A549 (cell line): ENCODE measurements around the gene SEC14L5. TPM values are rescaled to one million over a fixed set of nuclear protein-coding genes. Genes with fewer than 3 reads are reported as not detected.

ENCODE experiments used
- ATAC-seq, 2 experiments: fragments of 200-7000 bp in 1 of 2; fragments of >200 bp in 1 of 2; cut with Nextera tagmentation in 1 of 2; cut with Tn5 transposase in 1 of 2; 3 replicates each; pipeline versions ENCODE4 v1.8.0 to v1.9.1; 2018 to 2020; ENCODE audit warnings: mild to moderate bottlenecking in 1 of 2, moderate library complexity in 1 of 2
- CTCF ChIA-PET: fragments of 300-600 bp; sonication (Branson Sonifier 250); formaldehyde crosslinking; extraction: SDS; loops from one replicate; lab custom pipeline; 2021; ENCODE audit warnings: antibody characterized with exemption, inconsistent platforms; lab: Yijun Ruan, JAX
- POLR2A ChIA-PET: fragments of 350-600 bp; formaldehyde crosslinking; extraction: SDS; loops from one replicate; lab custom pipeline; 2021; ENCODE audit warnings: antibody characterized with exemption, inconsistent platforms; lab: Yijun Ruan, JAX
- DNase-seq, 2 experiments: peaks; one replicate each; pipeline versions ENCODE4 v3.0.0 to v3.0.0-alpha.2; 2011 to 2016; ENCODE audit warnings: low read depth in 1 of 2, low spot score in 1 of 2
- FAIRE-seq: peaks from 2 replicates; lab custom pipeline; 2011; peaks lifted over from hg19 to GRCh38; lab: Jason Lieb, UNC
- H3K27ac ChIP-seq, 2 experiments: fragments of >200 bp; sonication (Bioruptor Twin); formaldehyde crosslinking; 3 replicates each; pipeline ENCODE4 v1.5.1; 2016 to 2017
- H3K4me1 ChIP-seq: fragments of >200 bp; sonication (Bioruptor Twin); formaldehyde crosslinking; 3 replicates; pipeline ENCODE4 v1.6.1; 2016
- H3K4me2 ChIP-seq: fragments of >200 bp; sonication (Bioruptor Twin); formaldehyde crosslinking; 3 replicates; pipeline ENCODE4 v1.6.1; 2016
- H3K4me3 ChIP-seq: fragments of >200 bp; sonication (Bioruptor Twin); formaldehyde crosslinking; 3 replicates; pipeline ENCODE4 v1.5.1; 2016
- H3K9me3 ChIP-seq: fragments of >200 bp; sonication (Bioruptor Twin); formaldehyde crosslinking; 3 replicates; pipeline ENCODE4 v1.6.1; 2016
- CTCF ChIP-seq: fragments of >200 bp; sonication (Bioruptor Twin); formaldehyde crosslinking; IDR thresholded peaks from 3 replicates; pipeline ENCODE4 v1.5.1; 2016
- EHF ChIP-seq: fragments of 250-450 bp; sonication (Bioruptor Pico); IDR thresholded peaks from 2 replicates; pipeline ENCODE4 v1.5.0; 2020; ENCODE audit warnings: mild to moderate bottlenecking
- ELK1 ChIP-seq: fragments of 150-350 bp; IDR thresholded peaks from 2 replicates; pipeline ENCODE4 v1.6.1; 2014; ENCODE audit warnings: low read depth, mild to moderate bottlenecking, low read length
- EP300 ChIP-seq, 2 experiments: fragments of >200 bp; sonication (Bioruptor Twin); formaldehyde crosslinking; IDR thresholded peaks; 2 replicates in 1 of 2; 3 replicates in 1 of 2; pipeline ENCODE4 v1.6.1; 2016 to 2017
- ESRRA ChIP-seq: fragments of 150-350 bp; IDR thresholded peaks from 2 replicates; pipeline ENCODE4 v1.6.1; 2014; ENCODE audit warnings: mild to moderate bottlenecking, low read length, borderline replicate concordance
- FOSB ChIP-seq: fragments of 250-450 bp; sonication (Bioruptor Pico); IDR thresholded peaks from 2 replicates; pipeline ENCODE4 v1.5.0; 2020; ENCODE audit warnings: mild to moderate bottlenecking, moderate library complexity
- JUN ChIP-seq, 2 experiments: fragments of >200 bp; sonication (Bioruptor Twin); formaldehyde crosslinking; IDR thresholded peaks; 2 replicates in 1 of 2; 3 replicates in 1 of 2; pipeline ENCODE4 v1.6.1; 2016 to 2017
- RCOR1 ChIP-seq: fragments of 150-350 bp; IDR thresholded peaks from 2 replicates; pipeline ENCODE4 v1.6.1; 2014; ENCODE audit warnings: antibody characterized with exemption, low read length, low read depth
- REST ChIP-seq: fragments of 200-600 bp; sonication (generic); IDR thresholded peaks from 2 replicates; pipeline ENCODE4 v1.6.1; 2016; ENCODE audit warnings: antibody characterized with exemption, mild to moderate bottlenecking, moderate library complexity
- RFX5 ChIP-seq: fragments of 450-650 bp; IDR thresholded peaks from 2 replicates; pipeline ENCODE4 v1.7.1; 2014; ENCODE audit warnings: antibody characterized with exemption, mild to moderate bottlenecking, moderate library complexity
- ZC3H11A ChIP-seq: fragments of 450-650 bp; IDR thresholded peaks from 2 replicates; pipeline ENCODE4 v1.6.1; 2014; ENCODE audit warnings: antibody characterized with exemption, mild to moderate bottlenecking
- ZFP36 ChIP-seq: fragments of 450-650 bp; IDR thresholded peaks from 2 replicates; pipeline ENCODE4 v1.6.1; 2014; ENCODE audit warnings: borderline replicate concordance; ENCODE audit not compliant: partially characterized antibody
- WGBS: methylation state at CpG from one replicate; pipeline ENCODE4 v1.1.6; 2017; ENCODE audit errors: missing lambda C conversion rate; 5-methylcytosine and 5-hydroxymethylcytosine counted together
- polyA plus RNA-seq, 4 experiments: library from polyadenylated mRNA; depleted of rRNA in 3 of 4; stranded (reverse); fragments of >200 nt; fragmentation: RNase III in 1 of 4; extraction: RNeasy Plus Mini Kit Qiagen cat#74134 plus additional on column Dnase treatment in 1 of 4; gene quantifications; 2 replicates in 3 of 4; 3 replicates in 1 of 4; pipeline ENCODE4 v1.2.3, GENCODE V29; 2011 to 2017
- TF ChIP-seq, protein P1 (sequence below): IDR thresholded peaks from 2 replicates; pipeline ENCODE4 v1.6.1; 2012; ENCODE audit warnings: low read depth, borderline replicate concordance

The SEC14L5 gene
- polyA plus RNA-seq, 2 of the 4 experiments (the other 2 are of a cell fraction): 0.03 to 0.05 TPM

GRCh38 chr16:4981473-4981872 is 23.3 kb downstream of the SEC14L5 start:
- no peak for FAIRE-seq
- Histone ChIP-seq H3K4me3 (no peak overlapping the region), H3K4me2 (no peak overlapping the region), H3K27ac (no peak overlapping the region), H3K9me3 (no peaks in the 10 kb centered on the region; the same call in 2 of the 3 replicates), H3K4me1 (no peaks in the 10 kb centered on the region)
- TF ChIP-seq ZFP36 (peak; percentile 49), EP300 (IDR thresholded peaks at IDR 0.05) (no peak)
- WGBS: 63% methylated on average over 7 of the region's 7 CpGs
- CTCF ChIA-PET: interaction anchor here (0.7 kb wide), 1 partner anchor 8 kb away, joined by 3 read pairs; no protein-coding TSS in a partner anchor
- no peak for DNase-seq
- ATAC-seq: peak; percentile 16 to 25; a peak in 2 of 6 replicates
- POLR2A ChIA-PET: no interaction called here

DNA sequence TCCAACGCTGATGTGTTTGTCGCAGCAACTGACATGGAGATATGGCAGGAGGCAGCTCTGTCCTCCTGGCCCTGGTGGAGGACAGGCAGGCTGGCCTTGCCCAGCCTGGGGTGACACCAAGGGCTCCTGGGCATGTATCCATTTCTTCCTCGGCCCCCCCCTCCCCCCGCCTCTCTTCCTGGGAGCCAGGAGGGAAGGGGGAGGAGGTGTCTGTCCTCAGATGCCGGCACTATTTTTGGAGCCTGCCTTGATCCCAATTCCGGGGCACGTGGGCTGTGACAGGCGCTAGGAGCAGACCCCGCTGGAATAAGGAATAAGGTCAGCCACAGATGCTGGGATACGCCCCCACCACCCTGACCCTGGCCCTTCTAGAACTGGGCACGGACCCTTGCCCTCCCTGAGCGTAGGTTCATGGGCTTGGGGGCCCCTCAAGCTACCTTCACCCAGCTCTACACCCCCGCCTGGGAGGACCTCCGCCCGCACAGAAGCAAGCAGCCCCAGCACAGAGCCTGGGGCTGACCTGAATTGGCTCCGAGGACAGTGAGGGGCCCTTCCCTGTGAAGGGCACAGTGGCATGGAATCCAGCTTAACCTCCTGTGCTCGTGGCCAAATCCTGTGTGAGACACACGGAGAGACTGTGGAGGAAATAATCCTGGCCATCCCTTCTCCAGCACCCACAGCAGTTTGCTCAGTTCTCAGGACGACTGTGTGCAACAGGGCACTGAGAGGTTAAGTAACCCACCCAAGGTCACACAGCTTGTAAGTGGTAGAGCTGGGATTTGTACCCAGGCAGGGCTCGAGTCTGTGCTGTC is 24.1 kb downstream of the SEC14L5 start:
- WGBS: 40% methylated on average over 13 of the region's 20 CpGs
- DNase-seq (no peak), ATAC-seq (peak; percentile 50 to 58; a peak in 4 of 6 replicates)

More for the DNA sequence above, 24.1 kb downstream of the SEC14L5 start:
- Histone ChIP-seq H3K4me1 (no peaks in the 10 kb centered on the region), H3K4me3 (no peak overlapping the region), H3K4me2 (no peak overlapping the region), H3K27ac (no peak overlapping the region), H3K9me3 (peaks cover 7% of the 10 kb centered on the region; the same call in 1 of the 3 replicates)
- TF ChIP-seq FOSB (CRISPR knock-in tag) (no peak), REST (no peak), EHF (CRISPR knock-in tag) (no peak), CTCF (no peak), ELK1 (no peak), ZC3H11A (no peak), JUN (IDR thresholded peaks at IDR 0.05) (no peak), RFX5 (no peak), ESRRA (no peak), EP300 (IDR thresholded peaks at IDR 0.05) (no peak), RCOR1 (no peak)
- TF ChIP-seq, protein P1, sequence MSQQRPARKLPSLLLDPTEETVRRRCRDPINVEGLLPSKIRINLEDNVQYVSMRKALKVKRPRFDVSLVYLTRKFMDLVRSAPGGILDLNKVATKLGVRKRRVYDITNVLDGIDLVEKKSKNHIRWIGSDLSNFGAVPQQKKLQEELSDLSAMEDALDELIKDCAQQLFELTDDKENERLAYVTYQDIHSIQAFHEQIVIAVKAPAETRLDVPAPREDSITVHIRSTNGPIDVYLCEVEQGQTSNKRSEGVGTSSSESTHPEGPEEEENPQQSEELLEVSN: no peak
- ChIA-PET CTCF (interaction anchor here (0.7 to 1.2 kb wide), 2 partner anchors 7 to 9 kb away, joined by 3 read pairs; no protein-coding TSS in a partner anchor), POLR2A (no interaction called here)
- no peak for FAIRE-seq
